VCaP (cell line): ENCODE measurements around the gene GPI.
A peak's percentile ranks its signal among the peaks of the same experiment; 100 is the strongest.

Experiments
- H3K27ac ChIP-seq: fragments of 450-650 bp; 2 replicates; pipeline ENCODE4 v1.5.1; 2017
- CTCF ChIP-seq: fragments of 450-650 bp; conservative IDR thresholded peaks from 2 replicates; pipeline ENCODE4 v1.5.1; 2017; ENCODE audit warnings: mild to moderate bottlenecking, moderate library complexity

GPI gene

GRCh38 chr19:34321735-34322134 lies 43.3 kb upstream of the GPI start:
- no peak overlapping the region for H3K27ac ChIP-seq
- TF ChIP-seq CTCF, result no peak

GRCh38 chr19:34323433-34324204 lies 41.4 kb upstream of the GPI start:
- TF ChIP-seq CTCF, result no peak
- H3K27ac ChIP-seq, result no peak overlapping the region

GRCh38 chr19:34324320-34324719 lies 40.7 kb upstream of the GPI start:
- no peak for TF ChIP-seq CTCF
- no peak overlapping the region for H3K27ac ChIP-seq

DNA sequence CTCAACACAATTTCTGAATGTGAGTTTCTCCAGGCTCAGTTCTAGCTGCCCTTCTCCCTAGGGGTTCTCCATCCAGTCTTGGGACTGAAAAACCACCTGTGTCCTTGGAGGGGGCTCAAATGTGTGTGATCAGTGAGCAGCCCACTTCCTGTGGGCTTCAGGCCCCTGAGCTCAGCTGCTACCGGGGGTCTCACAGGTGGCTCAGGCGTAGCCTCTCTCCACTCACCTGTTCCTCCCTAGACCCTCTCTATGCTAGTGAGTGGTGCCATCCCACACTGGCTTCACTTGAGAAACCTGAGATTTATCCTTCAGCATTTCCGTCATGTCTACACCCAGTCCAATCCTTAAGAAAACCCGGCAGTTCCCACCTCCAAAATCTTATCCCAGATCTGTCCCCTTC lies 39.8 kb upstream of the GPI start:
- H3K27ac ChIP-seq, result peak overlapping the region; percentile 75
- no peak for TF ChIP-seq CTCF

GRCh38 chr19:34325981-34326787 lies 38.8 kb upstream of the GPI start:
- H3K27ac ChIP-seq, result peak overlapping the region; percentile 75
- TF ChIP-seq CTCF, result no peak

DNA sequence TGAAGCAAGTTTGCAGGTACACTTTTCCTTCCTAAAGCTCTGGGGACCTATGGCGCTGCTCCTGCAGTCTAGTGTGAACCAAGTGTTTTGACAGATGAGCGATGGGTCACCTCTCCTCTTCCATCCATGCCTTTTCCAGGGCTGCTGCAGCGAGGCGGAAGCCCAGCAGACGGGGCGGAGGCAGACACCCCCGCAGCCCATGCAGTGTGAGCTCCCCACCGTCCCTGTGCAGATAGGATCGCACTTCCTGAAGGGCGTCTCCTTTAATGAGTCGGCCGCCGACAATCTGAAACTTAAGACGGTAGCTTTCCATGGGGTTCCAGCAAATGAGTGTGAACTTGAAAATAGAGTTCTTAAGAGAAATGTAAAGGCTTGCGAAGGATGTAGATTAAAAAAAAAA lies 37.1 kb upstream of the GPI start:
- H3K27ac ChIP-seq, result peak overlapping the region; percentile 75
- TF ChIP-seq CTCF, result no peak

GRCh38 chr19:34328982-34329381 lies 36.0 kb upstream of the GPI start:
- no peak overlapping the region for H3K27ac ChIP-seq
- TF ChIP-seq CTCF, result no peak
